DMS153 treated with DMSO at 0.1 percent for 48 hours (cell line): Measurements from ENCODE around the gene PAK1.

Experiments
- DNase-seq: peaks from one replicate; lab custom pipeline; 2025; ENCODE audit not compliant: unreplicated experiment; lab: John Stamatoyannopoulos, UW

Gene PAK1

DNA sequence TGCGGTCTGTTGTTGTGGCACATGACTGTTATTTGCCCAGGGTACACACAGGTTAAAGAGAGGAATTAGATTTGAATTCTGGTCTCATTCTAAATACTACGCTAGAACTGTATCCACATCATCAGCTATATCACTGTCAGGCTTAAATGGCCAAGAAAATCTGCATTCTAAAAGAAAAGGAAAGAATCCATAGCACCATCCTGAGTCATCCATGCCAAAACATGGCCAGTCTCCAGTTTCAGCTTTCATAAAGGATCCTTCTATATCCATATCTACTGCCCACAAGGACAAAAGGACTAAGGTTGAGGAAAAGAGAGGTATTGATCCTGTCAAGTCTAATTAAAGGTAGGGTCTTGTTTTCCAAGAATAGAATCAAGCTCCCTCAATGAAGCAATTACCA is 98.8 kb downstream of the PAK1 start:
- no peak for DNase-seq

DNA sequence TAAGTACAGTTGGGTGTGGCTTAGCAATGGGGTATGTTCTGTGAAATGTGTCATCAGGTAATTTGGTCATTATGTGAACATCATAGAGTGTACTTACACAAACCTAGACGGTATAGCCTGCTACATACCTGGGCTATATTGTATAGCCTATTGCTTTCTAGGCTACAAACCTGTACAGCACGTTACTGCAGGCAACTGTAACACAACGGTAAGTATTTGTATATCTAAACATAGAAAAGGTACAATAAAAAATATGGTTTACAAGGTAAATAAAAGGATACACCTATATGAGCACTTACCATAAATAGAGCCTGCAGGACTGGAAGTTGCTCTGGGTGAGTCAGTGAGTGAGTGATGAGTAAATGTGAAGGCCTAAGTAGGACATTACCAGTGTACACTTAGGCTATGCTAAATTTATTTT is 99.3 kb downstream of the PAK1 start:
- DNase-seq, result no peak

DNA sequence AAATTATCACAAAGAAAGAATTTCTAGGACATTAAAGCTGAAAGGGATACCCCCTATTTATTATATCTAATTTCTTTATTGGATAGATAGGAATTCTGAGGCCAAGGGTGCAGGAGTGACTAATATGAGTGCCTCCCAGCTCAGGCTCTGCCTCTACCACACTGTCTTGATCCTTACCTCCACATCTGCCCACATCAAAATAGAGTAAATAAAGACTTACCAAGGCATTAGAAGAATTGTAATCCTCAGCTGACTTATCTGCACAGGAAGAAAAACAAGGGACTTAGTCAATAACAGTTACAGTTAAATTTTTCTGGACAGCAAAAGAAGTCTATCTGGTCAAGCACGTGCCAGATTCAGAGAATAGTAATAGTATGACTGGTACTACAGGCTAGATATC is 99.8 kb downstream of the PAK1 start:
- no peak for DNase-seq

DNA sequence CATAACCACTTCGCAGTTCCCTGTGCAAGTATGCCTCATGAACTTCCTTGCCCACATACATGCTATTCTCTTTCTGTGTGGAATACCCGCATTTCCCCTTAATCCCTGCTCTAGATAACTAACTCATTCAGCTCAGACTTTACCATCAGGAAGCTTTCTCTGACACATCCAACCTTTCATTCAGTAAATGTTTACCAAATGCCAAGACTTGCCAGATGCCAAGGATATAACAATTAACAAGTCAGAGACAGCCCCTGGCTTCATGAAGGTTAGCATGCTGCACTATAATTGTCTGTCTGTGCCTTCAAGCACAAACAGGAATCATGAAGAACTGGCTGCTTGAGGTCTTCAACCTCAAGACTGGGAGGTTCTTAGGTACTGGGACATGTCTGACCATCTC is 101.2 kb downstream of the PAK1 start:
- no peak for DNase-seq

DNA sequence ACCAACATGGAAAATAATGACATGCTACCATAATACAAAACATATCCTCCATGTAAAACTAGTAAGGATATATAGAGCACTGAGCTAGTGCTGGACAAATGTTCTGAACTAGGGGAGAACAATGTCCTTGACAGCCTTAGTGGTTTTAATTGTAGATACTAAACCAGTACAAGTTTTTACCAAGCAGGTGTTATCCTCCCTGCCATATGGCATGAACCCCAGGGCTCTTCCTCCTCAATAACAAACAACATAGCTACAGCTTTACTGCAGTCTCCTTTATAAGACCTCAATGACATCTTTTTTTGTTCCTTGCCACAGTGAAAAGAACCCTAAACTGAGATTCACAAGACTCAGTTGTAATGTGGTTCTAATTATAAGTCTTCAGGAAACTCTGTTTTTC is 102.2 kb downstream of the PAK1 start:
- DNase-seq, result no peak

DNA sequence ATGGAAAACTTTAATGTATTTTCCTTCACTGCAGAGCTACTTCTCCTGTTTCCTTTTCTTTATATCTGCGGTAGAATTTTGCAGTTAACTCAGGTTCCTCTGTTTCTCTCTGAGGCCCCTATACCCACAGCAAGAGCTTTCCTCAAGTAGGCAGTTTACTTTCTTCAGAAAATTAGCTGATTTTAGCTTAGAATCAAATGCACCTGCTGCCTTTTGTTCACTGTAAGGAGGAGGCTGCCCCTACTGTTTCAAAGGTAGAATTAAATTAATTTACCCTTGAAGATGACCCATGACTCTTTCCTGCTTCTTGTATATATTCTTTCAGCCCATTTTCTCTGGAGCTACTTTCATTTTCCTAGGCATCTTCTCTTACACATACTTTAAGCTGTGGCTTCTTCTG is 103.7 kb downstream of the PAK1 start:
- no peak for DNase-seq

DNA sequence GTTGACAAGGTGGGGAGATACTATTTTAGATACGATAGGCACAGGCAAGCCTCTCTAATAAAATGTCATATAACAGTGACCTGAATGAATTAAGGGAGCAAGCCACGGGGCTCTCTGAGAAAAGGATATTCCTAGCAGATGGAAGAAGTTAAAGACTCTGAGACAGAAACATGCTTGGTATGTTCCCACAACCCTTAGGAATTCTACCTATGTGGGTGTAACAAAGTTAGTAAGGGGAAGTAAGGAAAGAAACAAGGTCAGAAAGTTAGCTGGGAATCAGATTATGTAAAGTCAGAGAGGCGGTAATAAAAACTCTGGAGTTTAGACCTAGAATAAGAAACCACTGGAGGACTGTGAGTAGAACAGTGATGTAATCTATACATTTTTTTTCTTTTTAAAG is 112.7 kb downstream of the PAK1 start:
- DNase-seq, result no peak

DNA sequence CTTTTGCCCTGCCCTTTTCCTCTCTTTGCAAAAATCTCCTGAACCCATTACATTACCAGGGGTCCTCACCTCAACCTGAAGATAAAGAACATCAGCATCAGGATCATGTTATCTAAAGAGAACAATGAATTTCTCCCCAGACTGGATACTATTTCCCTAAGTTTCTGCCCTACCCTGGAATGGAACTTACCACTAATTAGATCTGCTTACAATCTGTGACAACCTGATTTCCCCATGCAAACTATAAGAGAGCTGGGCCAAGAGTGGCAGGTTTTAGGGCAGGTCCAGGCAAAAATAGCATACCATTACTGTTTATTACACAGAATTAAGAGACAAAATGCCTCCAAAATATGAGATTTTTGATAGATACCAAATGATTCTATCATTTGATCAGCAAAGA is 114.4 kb downstream of the PAK1 start:
- DNase-seq, result no peak

DNA sequence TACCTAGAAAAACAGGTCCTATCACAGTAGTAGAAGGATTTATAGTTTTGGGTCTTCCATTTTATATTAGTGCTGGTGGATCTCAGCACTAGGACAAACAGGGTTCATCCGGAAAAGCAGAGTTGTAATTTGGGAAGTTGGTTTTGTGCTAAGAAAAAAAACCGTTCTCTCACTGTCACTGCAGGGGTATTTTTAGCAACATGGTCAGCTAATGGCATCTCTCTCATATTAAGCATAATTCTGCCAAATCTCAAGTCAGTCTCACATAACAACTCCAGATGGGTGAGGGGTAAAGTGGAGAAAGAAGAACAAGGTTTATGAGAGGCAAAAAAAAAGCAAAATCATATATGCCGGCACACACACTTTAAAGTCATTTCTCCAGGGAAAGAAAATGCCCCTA is 120.8 kb downstream of the PAK1 start:
- DNase-seq, result no peak

DNA sequence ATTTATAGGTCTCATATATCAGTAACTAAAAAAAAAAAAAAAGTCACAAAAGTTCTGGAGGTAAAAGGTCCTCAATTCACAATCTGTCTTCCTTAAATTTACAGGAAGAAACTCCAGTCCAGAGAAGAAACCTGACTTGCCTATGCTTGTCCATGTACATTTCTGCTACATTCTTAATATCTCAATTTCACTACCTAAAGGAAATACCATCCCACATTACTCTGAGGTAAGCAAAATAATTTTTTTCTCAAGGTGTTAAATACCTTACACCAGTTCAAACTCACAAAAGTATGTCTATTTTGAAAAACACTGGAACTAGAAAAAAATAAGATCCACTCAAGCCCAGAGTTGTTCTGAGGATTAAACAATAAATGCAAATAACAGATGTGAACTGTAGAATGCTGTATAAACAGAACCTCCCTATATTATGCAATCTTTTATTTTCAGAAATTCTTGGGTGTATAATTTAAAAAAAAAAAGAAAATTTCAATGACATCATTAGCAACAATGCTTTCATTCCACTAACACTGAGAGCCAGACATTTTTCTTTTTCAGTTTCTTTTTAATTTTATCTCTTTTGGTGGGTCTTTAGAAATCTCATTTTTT is 122.5 kb downstream of the PAK1 start:
- no peak for DNase-seq

DNA sequence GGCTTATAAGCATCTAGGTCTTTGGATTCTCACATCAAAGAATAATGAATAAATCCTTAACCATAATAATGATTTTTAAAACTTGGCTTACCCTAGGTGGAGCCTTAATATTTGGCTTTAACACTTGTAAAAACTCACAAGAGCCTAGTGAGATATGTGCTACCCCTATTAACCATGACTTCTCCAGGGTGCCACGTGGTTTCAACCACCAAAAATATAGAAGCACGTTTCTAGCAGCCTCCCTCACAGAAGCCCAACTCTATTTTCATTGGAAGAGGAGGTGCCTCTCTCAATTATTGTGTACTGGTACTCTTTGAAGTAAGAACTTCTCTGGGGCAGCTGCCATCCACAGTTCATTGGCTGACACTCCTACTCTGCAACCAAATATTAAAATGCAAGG is 125.9 kb downstream of the PAK1 start:
- no peak for DNase-seq

DNA sequence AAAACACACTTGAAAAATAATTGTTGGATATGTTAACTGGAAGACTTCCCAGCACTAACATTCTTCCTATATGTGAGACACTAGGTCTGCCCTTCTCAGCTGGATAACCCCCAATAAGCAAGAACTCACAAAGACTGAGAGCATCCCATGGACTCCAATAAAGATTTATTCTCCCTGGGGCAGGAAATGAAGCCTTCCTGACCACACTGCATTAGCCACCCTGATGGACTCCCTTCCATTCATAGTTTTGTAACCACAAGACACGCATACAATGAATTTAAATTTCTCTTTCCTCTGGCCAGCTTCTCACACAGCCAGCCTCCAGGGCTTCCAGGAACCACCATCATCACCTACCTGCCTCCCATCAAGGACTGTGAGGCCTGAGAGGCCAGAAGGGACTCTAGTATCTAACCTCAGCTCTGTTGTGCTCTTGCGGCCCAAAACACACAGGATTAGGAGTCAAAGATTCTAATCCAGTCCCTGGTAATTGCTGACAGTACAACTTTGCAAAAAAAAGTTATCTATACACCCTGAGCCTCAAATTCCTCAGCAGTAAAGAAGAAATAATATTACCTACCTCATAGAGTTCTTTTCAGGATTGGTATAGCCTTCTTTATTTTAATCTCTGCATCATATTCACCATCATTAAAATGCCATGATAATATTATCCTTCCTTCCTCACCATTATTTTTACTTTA is 126.8 kb downstream of the PAK1 start:
- no peak for DNase-seq

DNA sequence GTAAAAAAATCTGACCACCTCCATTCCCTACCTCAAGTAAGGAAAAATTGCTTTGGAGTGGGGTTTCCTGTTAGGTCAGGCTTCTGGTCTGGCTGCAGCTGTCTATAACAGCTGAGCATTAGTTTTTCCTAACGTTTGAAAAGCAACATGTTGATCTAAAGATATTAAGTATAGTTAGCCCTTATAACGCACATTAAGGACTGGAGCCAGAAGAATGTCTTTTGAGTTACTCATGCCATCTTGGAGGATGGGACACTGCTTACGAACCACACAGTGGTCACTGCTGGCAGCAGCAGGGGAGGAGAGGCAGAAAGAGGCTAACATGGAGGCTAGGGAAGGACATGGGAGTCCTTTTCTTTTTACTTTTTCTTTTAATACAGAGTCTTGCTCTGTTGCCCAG is 128.3 kb downstream of the PAK1 start:
- DNase-seq, result no peak

DNA sequence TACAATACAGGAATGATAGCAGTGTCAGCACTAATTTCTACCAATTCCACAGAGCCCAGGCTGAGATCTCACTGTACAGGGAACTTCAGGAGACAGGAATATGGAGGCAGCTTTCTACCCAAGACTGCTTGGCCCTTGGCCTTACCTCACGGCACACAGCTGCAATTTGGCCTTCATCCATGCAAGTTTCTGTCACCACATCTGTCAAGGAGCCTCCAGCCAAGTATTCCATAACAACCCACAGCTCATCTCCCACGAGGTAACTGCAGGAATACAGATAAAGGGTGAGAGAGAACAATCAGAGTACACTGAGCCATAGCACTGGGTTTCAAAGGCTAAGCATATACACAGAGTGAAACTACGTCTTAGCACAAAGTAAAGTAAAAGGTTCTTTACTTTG is 133.4 kb downstream of the PAK1 start:
- no peak for DNase-seq

DNA sequence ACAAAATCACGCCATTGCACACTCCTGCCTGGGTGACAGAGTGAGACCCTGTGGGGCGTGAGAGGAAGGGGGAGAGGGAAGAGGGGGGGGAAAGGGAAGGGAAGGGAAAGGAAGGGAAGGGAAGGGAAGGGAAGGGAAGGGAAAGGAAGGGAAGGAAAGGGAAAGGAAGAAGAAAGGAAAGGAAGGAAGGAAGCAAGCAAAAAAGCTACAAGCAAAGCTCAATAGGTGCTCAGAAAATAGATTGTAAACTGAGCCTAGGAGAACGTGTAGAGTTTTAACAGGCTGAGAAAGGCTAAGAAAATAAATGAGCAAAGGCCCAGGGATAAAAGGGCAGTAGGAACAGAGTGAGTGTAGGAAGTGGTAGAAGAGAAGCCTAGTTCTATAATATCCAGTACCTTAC is 141.6 kb downstream of the PAK1 start:
- DNase-seq, result no peak

DNA sequence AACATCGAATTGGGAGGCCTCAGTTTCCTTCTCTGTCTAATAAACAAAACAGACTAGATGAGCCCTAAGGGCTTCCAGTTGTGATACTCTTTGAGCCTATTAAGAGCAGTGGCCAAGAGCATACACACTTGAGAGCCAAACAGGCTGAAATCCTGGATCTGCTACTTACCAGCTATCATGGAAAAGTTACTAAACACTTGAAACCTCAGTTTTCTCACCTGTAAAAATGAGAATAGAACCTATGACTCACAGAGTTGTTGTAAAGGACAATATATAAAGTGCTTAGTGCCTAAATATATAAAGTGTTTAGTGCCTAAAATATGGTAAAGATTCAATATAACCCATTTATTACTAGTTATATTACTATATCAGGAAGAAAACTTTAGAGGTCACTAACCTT is 148.7 kb downstream of the PAK1 start:
- DNase-seq, result no peak

DNA sequence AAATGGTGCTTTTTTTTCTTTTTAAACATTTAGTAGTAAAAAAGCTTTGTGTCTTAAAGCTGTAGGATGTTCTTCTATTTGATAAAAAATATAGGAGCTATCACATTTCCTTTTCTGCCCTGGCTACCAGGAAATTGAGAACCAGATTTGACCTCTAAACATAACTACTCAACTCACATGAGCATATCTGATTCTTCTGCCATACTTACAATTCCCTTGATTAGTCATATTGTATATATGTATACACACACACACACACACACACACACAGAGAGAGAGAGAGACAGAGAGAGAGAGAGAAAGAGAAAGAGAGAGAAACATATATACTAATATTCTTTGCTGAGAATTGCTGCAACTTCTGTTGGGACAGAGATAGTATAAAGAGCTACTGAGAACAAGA is 149.4 kb downstream of the PAK1 start:
- no peak for DNase-seq

DNA sequence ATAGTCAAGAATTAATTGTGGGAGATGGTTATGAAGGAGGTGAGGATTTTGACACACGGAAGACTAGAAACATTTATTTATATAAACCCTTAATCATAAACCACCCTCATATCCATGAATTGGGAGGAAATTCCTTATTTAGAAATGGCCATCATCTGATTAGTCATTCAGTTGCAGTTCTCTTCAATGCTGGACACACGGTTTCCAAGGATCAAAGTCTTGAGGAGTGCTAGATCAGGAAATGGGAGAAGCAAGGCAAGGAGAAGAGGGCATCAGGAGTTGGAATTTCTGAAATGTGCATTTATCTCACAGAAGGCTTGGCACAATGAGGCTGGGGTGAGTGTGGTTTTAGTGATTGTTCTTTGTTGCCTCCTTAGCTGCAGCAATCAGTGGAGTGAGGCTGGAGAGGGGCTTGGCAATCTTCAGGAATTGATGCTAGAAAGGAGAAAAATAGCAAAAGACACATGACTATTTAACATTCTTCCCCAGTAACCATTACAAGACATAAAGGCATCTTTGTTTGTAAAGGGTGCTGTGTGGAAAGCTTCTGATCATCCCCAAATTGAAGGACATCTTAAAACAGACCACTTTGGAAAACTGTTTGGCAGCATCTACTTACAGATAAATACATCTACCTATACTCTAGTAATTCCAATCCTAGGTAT is 150.8 kb downstream of the PAK1 start:
- no peak for DNase-seq

DNA sequence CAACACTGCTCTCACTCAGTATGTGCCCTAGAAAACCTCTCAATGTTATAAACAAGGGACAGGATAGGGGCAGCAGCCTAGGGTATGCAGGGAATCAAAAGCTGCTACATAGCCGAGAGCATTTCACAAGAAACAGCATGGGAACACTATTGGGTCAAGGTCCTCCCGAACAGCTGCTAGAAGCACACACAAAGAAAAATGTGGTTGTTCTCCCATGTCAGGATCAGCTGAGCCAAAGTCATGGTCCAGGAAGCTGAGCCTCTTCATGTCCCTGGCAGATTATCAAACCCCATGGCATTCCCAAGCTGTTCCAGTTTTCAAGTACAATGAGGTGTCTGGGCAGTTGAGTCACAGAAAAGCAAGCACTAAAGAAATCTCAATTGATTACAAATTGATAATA is 151.4 kb downstream of the PAK1 start:
- DNase-seq, result no peak

DNA sequence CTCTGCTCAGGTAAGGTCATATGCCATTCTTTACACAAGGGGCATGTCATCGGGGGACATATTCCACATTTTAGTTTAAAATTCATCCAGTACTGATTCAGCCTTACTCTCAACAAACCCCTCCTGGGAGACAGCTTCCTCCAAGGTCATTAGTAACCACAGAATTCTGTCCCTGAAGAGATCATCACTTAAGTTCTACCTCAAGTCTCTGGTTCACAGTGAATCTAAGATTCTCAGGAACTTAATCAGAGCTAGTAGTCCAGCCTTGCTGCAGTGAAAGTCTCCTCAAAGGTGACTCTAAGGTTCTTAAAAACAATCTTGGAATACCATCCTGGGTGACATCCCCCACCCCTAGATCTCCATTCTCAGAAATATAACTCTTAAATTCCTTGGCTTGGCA is 153.5 kb downstream of the PAK1 start:
- DNase-seq, result no peak

DNA sequence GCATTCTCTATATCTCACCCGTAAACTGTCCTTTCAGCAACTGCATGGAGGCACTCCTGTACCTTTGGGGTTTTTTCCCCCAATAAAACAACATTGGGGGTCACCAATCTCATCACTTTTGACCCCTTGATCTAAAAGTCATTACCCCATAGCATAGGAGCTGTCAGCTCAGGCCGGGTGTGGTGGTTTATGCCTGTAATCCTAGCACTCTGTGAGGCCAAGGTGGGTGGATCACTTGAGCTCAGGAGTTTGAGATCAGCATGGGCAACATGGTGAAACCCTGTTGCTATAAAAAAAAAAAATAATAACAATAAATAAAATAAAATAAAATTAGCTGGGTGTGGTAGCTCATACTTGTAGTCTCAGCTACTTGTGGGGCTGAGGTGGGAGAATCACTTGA is 155.3 kb downstream of the PAK1 start:
- DNase-seq, result no peak

DNA sequence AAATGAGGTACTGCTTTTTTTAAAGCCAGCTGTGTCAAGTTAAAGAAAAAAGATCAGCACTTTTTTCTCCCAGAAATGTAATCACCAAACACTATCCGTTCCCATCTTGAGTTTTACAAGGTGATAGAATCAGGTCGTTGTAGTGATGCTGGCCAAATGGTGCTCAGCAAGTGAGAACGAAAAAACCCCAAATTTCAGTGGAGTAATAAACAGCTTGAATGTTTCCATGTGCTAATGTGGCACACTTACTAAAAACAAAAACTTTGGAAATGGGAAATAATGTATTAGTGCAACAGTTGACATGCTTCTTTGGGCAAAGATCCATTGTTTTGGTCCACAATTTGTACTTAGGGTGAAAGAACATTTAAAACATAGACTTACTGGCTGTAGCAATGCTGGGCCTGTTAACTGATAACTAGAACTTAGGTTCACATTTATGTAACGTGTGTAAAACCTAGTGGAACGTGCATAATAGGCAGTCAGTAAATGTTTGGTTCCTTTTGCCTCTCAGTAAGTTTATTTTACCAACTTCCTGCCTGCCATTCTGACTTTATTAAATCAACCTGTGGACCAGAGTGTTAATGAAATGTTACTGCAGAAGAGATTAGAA is 157.1 kb downstream of the PAK1 start:
- DNase-seq, result no peak
